Measurements from ENCODE around the gene C15orf39. TPM values are rescaled to one million over a fixed set of nuclear protein-coding genes. Genes with fewer than 3 reads are reported as not detected.
"Not testable (repeated sequence)": the region's sequence is repeated elsewhere in the genome, so short reads cannot be mapped to it uniquely, and the experiment has no call there.

C15orf39 gene
- polyA plus RNA-seq, 1 donor = 17.6 TPM

GRCh38 chr15:75161106-75161916, 40.4 kb upstream of the C15orf39 start:
- Histone ChIP-seq H3K27me3 (ENCODE audit: control insufficient read depth, insufficient read depth, low read length) (no peaks in the 10 kb centered on the region), H3K4me1 (ENCODE audit: control insufficient read depth, insufficient read depth, low read length) (peaks cover 5% of the 10 kb centered on the region), H3K27ac (ENCODE audit: low read length) (no peak overlapping the region), H3K4me3 (ENCODE audit: low read length) (no peak overlapping the region), H3K9me3 (ENCODE audit: control insufficient read depth, low read depth, low read length) (no peaks in the 10 kb centered on the region), H3K36me3 (ENCODE audit: control insufficient read depth, insufficient read depth, low read length) (no peaks in the 10 kb centered on the region)
- DNase-seq = no peak
- 100% methylated on average over 2 of the region's 5 CpGs for WGBS (ENCODE audit: insufficient coverage, low lambda C conversion rate)

- Histone ChIP-seq H3K27me3 (ENCODE audit: control insufficient read depth, insufficient read depth, low read length) (no peaks in the 10 kb centered on the region), H3K4me3 (ENCODE audit: low read length) (no peak overlapping the region), H3K27ac (ENCODE audit: low read length) (no peak overlapping the region), H3K9me3 (ENCODE audit: control insufficient read depth, low read depth, low read length) (no peaks in the 10 kb centered on the region), H3K36me3 (ENCODE audit: control insufficient read depth, insufficient read depth, low read length) (no peaks in the 10 kb centered on the region), H3K4me1 (ENCODE audit: control insufficient read depth, insufficient read depth, low read length) (peaks cover 5% of the 10 kb centered on the region)
- no CpG with 5 or more reads among the region's 4 CpGs for WGBS (ENCODE audit: insufficient coverage, low lambda C conversion rate)
- DNase-seq = peak; percentile 49 to 70
These were observed 39.7 kb upstream of the C15orf39 start for GRCh38 chr15:75161917-75162414.

GRCh38 chr15:75163150-75163564, 38.5 kb upstream of the C15orf39 start:
- Histone ChIP-seq H3K4me3 (ENCODE audit: low read length) (no peak overlapping the region), H3K27ac (ENCODE audit: low read length) (no peak overlapping the region), H3K27me3 (ENCODE audit: control insufficient read depth, insufficient read depth, low read length) (no peaks in the 10 kb centered on the region), H3K4me1 (ENCODE audit: control insufficient read depth, insufficient read depth, low read length) (peaks cover 5% of the 10 kb centered on the region), H3K9me3 (ENCODE audit: control insufficient read depth, low read depth, low read length) (no peaks in the 10 kb centered on the region), H3K36me3 (ENCODE audit: control insufficient read depth, insufficient read depth, low read length) (no peaks in the 10 kb centered on the region)
- no peak for DNase-seq
- no CpG with 5 or more reads among the region's 3 CpGs for WGBS (ENCODE audit: insufficient coverage, low lambda C conversion rate)

GRCh38 chr15:75164625-75165350, 36.9 kb upstream of the C15orf39 start:
- no peaks in the 10 kb centered on the region for H3K4me1 ChIP-seq (ENCODE audit: control insufficient read depth, insufficient read depth, low read length)
- no peak overlapping the region for H3K27ac ChIP-seq (ENCODE audit: low read length)
- H3K36me3 ChIP-seq (ENCODE audit: control insufficient read depth, insufficient read depth, low read length) = no peaks in the 10 kb centered on the region
- WGBS (ENCODE audit: insufficient coverage, low lambda C conversion rate) = no CpG with 5 or more reads among the region's 4 CpGs
- H3K9me3 ChIP-seq (ENCODE audit: control insufficient read depth, low read depth, low read length) = no peaks in the 10 kb centered on the region
- H3K4me3 ChIP-seq (ENCODE audit: low read length) = no peak overlapping the region
- H3K27me3 ChIP-seq (ENCODE audit: control insufficient read depth, insufficient read depth, low read length) = no peaks in the 10 kb centered on the region
- DNase-seq = no peak

- not testable (repeated sequence) for H3K4me3 ChIP-seq (ENCODE audit: low read length); H3K9me3 ChIP-seq (ENCODE audit: control insufficient read depth, low read depth, low read length); H3K27me3 ChIP-seq (ENCODE audit: control insufficient read depth, insufficient read depth, low read length); H3K36me3 ChIP-seq (ENCODE audit: control insufficient read depth, insufficient read depth, low read length); DNase-seq; H3K4me1 ChIP-seq (ENCODE audit: control insufficient read depth, insufficient read depth, low read length); H3K27ac ChIP-seq (ENCODE audit: low read length)
- 100% methylated on average over 3 of the region's 8 CpGs for WGBS (ENCODE audit: insufficient coverage, low lambda C conversion rate)
These were observed 35.1 kb upstream of the C15orf39 start for GRCh38 chr15:75166489-75167063.

GRCh38 chr15:75167588-75168350, 33.9 kb upstream of the C15orf39 start:
- H3K36me3 ChIP-seq (ENCODE audit: control insufficient read depth, insufficient read depth, low read length) = no peaks in the 10 kb centered on the region
- no peak overlapping the region for H3K4me3 ChIP-seq (ENCODE audit: low read length)
- no peaks in the 10 kb centered on the region for H3K9me3 ChIP-seq (ENCODE audit: control insufficient read depth, low read depth, low read length)
- no peak overlapping the region for H3K27ac ChIP-seq (ENCODE audit: low read length)
- H3K4me1 ChIP-seq (ENCODE audit: control insufficient read depth, insufficient read depth, low read length) = no peaks in the 10 kb centered on the region
- no peak for DNase-seq
- no peaks in the 10 kb centered on the region for H3K27me3 ChIP-seq (ENCODE audit: control insufficient read depth, insufficient read depth, low read length)
- whole genome bisulfite sequencing (ENCODE audit: insufficient coverage, low lambda C conversion rate) = no CpG with 5 or more reads among the region's 5 CpGs

GRCh38 chr15:75168374-75168773, 33.3 kb upstream of the C15orf39 start:
- H3K9me3 ChIP-seq (ENCODE audit: control insufficient read depth, low read depth, low read length) = no peaks in the 10 kb centered on the region
- H3K27ac ChIP-seq (ENCODE audit: low read length) = no peak overlapping the region
- no peak for DNase-seq
- 100% methylated on average over 2 of the region's 4 CpGs for WGBS (ENCODE audit: insufficient coverage, low lambda C conversion rate)
- H3K4me1 ChIP-seq (ENCODE audit: control insufficient read depth, insufficient read depth, low read length) = no peaks in the 10 kb centered on the region
- no peaks in the 10 kb centered on the region for H3K36me3 ChIP-seq (ENCODE audit: control insufficient read depth, insufficient read depth, low read length)
- H3K27me3 ChIP-seq (ENCODE audit: control insufficient read depth, insufficient read depth, low read length) = no peaks in the 10 kb centered on the region
- no peak overlapping the region for H3K4me3 ChIP-seq (ENCODE audit: low read length)

GRCh38 chr15:75170203-75170602, 31.5 kb upstream of the C15orf39 start:
- no peak for DNase-seq
- H3K27me3 ChIP-seq (ENCODE audit: control insufficient read depth, insufficient read depth, low read length) = no peaks in the 10 kb centered on the region
- no peak overlapping the region for H3K4me3 ChIP-seq (ENCODE audit: low read length)
- H3K36me3 ChIP-seq (ENCODE audit: control insufficient read depth, insufficient read depth, low read length) = no peaks in the 10 kb centered on the region
- H3K4me1 ChIP-seq (ENCODE audit: control insufficient read depth, insufficient read depth, low read length) = no peaks in the 10 kb centered on the region
- H3K9me3 ChIP-seq (ENCODE audit: control insufficient read depth, low read depth, low read length) = no peaks in the 10 kb centered on the region
- H3K27ac ChIP-seq (ENCODE audit: low read length) = no peak overlapping the region
- WGBS (ENCODE audit: insufficient coverage, low lambda C conversion rate) = no CpG with 5 or more reads among the region's 1 CpG

GRCh38 chr15:75170711-75171341, 30.9 kb upstream of the C15orf39 start:
- no peak for DNase-seq
- no peak overlapping the region for H3K4me3 ChIP-seq (ENCODE audit: low read length)
- no peaks in the 10 kb centered on the region for H3K9me3 ChIP-seq (ENCODE audit: control insufficient read depth, low read depth, low read length)
- H3K27me3 ChIP-seq (ENCODE audit: control insufficient read depth, insufficient read depth, low read length) = no peaks in the 10 kb centered on the region
- no peaks in the 10 kb centered on the region for H3K4me1 ChIP-seq (ENCODE audit: control insufficient read depth, insufficient read depth, low read length)
- H3K27ac ChIP-seq (ENCODE audit: low read length) = no peak overlapping the region
- no peaks in the 10 kb centered on the region for H3K36me3 ChIP-seq (ENCODE audit: control insufficient read depth, insufficient read depth, low read length)
- WGBS (ENCODE audit: insufficient coverage, low lambda C conversion rate) = 100% methylated on average over 1 of the region's 6 CpGs

All from large intestine (tissue), 3 donors.